HEK293 (cell line): Measurements from ENCODE around the gene SEC22C.

Source experiments
- CTCF ChIA-PET: fragments of 350-600 bp; formaldehyde crosslinking; extraction: SDS; loops from one replicate; lab custom pipeline; 2021; ENCODE audit warnings: antibody characterized with exemption; lab: Yijun Ruan, JAX
- POLR2A ChIA-PET: fragments of 300-600 bp; formaldehyde crosslinking; extraction: SDS; loops from one replicate; lab custom pipeline; 2020; ENCODE audit warnings: antibody characterized with exemption, inconsistent platforms; lab: Yijun Ruan, JAX
- H3K27ac ChIP-seq: fragments of 200-500 bp; sonication (Bioruptor generic); 2 replicates; pipeline ENCODE4 v1.5.1; 2014; ENCODE audit warnings: low read depth, low read length, control low read depth, inconsistent platforms; ENCODE audit errors: extremely low read depth
- H3K36me3 ChIP-seq, 2 experiments: fragments of 200-500 bp in 1 of 2; sonication (Bioruptor generic) in 1 of 2; 1 replicate in 1 of 2; 2 replicates in 1 of 2; pipeline ENCODE4 v1.5.1; 2014 to 2017; ENCODE audit warnings: inconsistent platforms in 2 of 2, low read length in 2 of 2; ENCODE audit not compliant: control insufficient read depth in 2 of 2, insufficient read depth in 1 of 2
- H3K4me1 ChIP-seq: fragments of 200-500 bp; sonication (Bioruptor generic); 2 replicates; pipeline ENCODE4 v1.5.1; 2014; ENCODE audit warnings: mild to moderate bottlenecking, low read length, inconsistent platforms; ENCODE audit not compliant: control insufficient read depth, insufficient read depth
- H3K4me3 ChIP-seq: 2 replicates; pipeline ENCODE4 v1.5.1; 2011; ENCODE audit warnings: low read depth, mild to moderate bottlenecking, control low read depth, low read length, moderate library complexity
- H3K9me3 ChIP-seq: fragments of 200-500 bp; sonication (Bioruptor generic); 2 replicates; pipeline ENCODE4 v1.5.1; 2014; ENCODE audit warnings: low read depth, low read length, inconsistent platforms; ENCODE audit not compliant: control insufficient read depth, insufficient read depth
- KLF9 ChIP-seq: fragments of 450-650 bp; formaldehyde crosslinking; IDR thresholded peaks from 2 replicates; pipeline ENCODE4 v1.5.1; 2016; ENCODE audit warnings: missing biosample characterization, missing genetic modification characterization, low read depth
- PRDM4 ChIP-seq: fragments of 450-650 bp; formaldehyde crosslinking; IDR thresholded peaks from 2 replicates; pipeline ENCODE4 v1.5.1; 2017; ENCODE audit warnings: missing biosample characterization, missing genetic modification characterization
- SCRT2 ChIP-seq: fragments of 450-650 bp; formaldehyde crosslinking; IDR thresholded peaks from 2 replicates; pipeline ENCODE4 v1.5.1; 2016; ENCODE audit warnings: missing biosample characterization, missing genetic modification characterization
- WT1 ChIP-seq: fragments of 450-650 bp; formaldehyde crosslinking; IDR thresholded peaks from 2 replicates; pipeline ENCODE4 v1.5.1; 2016; ENCODE audit warnings: missing biosample characterization, missing genetic modification characterization
- ZBTB6 ChIP-seq: fragments of 450-650 bp; formaldehyde crosslinking; IDR thresholded peaks from 2 replicates; pipeline ENCODE4 v1.5.1; 2017; ENCODE audit warnings: missing biosample characterization, missing genetic modification characterization
- ZNF16 ChIP-seq: fragments of 450-650 bp; formaldehyde crosslinking; IDR thresholded peaks from 2 replicates; pipeline ENCODE4 v1.5.1; 2016; ENCODE audit warnings: low read depth, missing biosample characterization, missing genetic modification characterization
- ZNF169 ChIP-seq: fragments of 450-650 bp; formaldehyde crosslinking; IDR thresholded peaks from 2 replicates; pipeline ENCODE4 v1.5.1; 2016; ENCODE audit warnings: missing biosample characterization, missing genetic modification characterization
- ZNF18 ChIP-seq: fragments of 450-650 bp; formaldehyde crosslinking; IDR thresholded peaks from 2 replicates; pipeline ENCODE4 v1.5.1; 2016; ENCODE audit warnings: missing biosample characterization, missing genetic modification characterization
- ZNF214 ChIP-seq: fragments of 450-650 bp; formaldehyde crosslinking; IDR thresholded peaks from 2 replicates; pipeline ENCODE4 v1.5.1; 2017; ENCODE audit warnings: missing biosample characterization, mild to moderate bottlenecking, missing genetic modification characterization, borderline replicate concordance
- ZNF23 ChIP-seq: fragments of 450-650 bp; formaldehyde crosslinking; IDR thresholded peaks from 2 replicates; pipeline ENCODE4 v1.5.1; 2016; ENCODE audit warnings: missing biosample characterization, missing genetic modification characterization, borderline replicate concordance
- ZNF292 ChIP-seq: fragments of 450-650 bp; formaldehyde crosslinking; IDR thresholded peaks from 2 replicates; pipeline ENCODE4 v1.5.1; 2016; ENCODE audit warnings: low read depth, missing biosample characterization, missing genetic modification characterization, borderline replicate concordance
- ZNF404 ChIP-seq: fragments of 450-650 bp; formaldehyde crosslinking; IDR thresholded peaks from 2 replicates; pipeline ENCODE4 v1.5.1; 2017; ENCODE audit warnings: missing biosample characterization, missing genetic modification characterization
- ZNF510 ChIP-seq: fragments of 450-650 bp; formaldehyde crosslinking; IDR thresholded peaks from 2 replicates; pipeline ENCODE4 v1.5.1; 2018; ENCODE audit warnings: mild to moderate bottlenecking, missing genetic modification characterization, missing biosample characterization; ENCODE audit not compliant: insufficient replicate concordance
- ZNF600 ChIP-seq: fragments of 450-650 bp; formaldehyde crosslinking; IDR thresholded peaks from 2 replicates; pipeline ENCODE4 v1.5.1; 2016; ENCODE audit warnings: missing biosample characterization, missing genetic modification characterization
- ZXDB ChIP-seq: fragments of 450-650 bp; formaldehyde crosslinking; IDR thresholded peaks from 2 replicates; pipeline ENCODE4 v1.5.1; 2016; ENCODE audit warnings: missing biosample characterization, missing genetic modification characterization

Gene SEC22C

GRCh38 chr3:42610976-42611375 lies 29.2 kb upstream of the SEC22C start:
- CTCF ChIA-PET, result interaction anchor here (0.7 to 1.0 kb wide), 3 partner anchors 9 to 19 kb away, joined by 3 read pairs; no protein-coding TSS in a partner anchor
- no peak overlapping the region for H3K4me3 ChIP-seq
- H3K27ac ChIP-seq, result no peak overlapping the region
- POLR2A ChIA-PET, result interaction anchor here (0.8 kb wide), 1 partner anchor 11 kb away, joined by 3 read pairs; no protein-coding TSS in a partner anchor
- H3K9me3 ChIP-seq, result no peaks in the 10 kb centered on the region
- TF ChIP-seq ZNF214 (tag by site-specific recombination), result no peak
- TF ChIP-seq ZNF600, result no peak
- no peak for TF ChIP-seq ZNF18
- TF ChIP-seq ZNF16 (tag by site-specific recombination), result no peak
- TF ChIP-seq ZNF169, result no peak
- TF ChIP-seq WT1 (tag by site-specific recombination), result no peak
- no peak for TF ChIP-seq ZBTB6 (tag by site-specific recombination)
- TF ChIP-seq KLF9 (tag by site-specific recombination), result no peak
- TF ChIP-seq PRDM4 (tag by site-specific recombination), result no peak
- no peak for TF ChIP-seq ZNF292 (tag by site-specific recombination)
- no peak for TF ChIP-seq ZNF404 (tag by site-specific recombination)
- peaks cover 4 to 44% of the 10 kb centered on the region in 2 experiments; a peak in 2 of 3 replicates for H3K36me3 ChIP-seq
- no peaks in the 10 kb centered on the region for H3K4me1 ChIP-seq

GRCh38 chr3:42608581-42608980 lies 26.8 kb upstream of the SEC22C start:
- no peak overlapping the region for H3K27ac ChIP-seq
- peaks cover 6 to 53% of the 10 kb centered on the region in 2 experiments; a peak in 2 of 3 replicates for H3K36me3 ChIP-seq
- no peaks in the 10 kb centered on the region for H3K9me3 ChIP-seq
- POLR2A ChIA-PET, result interaction anchor here (1.3 kb wide), 1 partner anchor 8 kb away, joined by 6 read pairs; the partner anchor contains the start of gene NKTR
- H3K4me1 ChIP-seq, result no peaks in the 10 kb centered on the region
- CTCF ChIA-PET, result no interaction called here
- no peak for TF ChIP-seq SCRT2 (tag by site-specific recombination)
- no peak for TF ChIP-seq ZNF510 (tag by site-specific recombination)
- H3K4me3 ChIP-seq, result no peak overlapping the region

- TF ChIP-seq ZNF23 (tag by site-specific recombination) (no peak), SCRT2 (tag by site-specific recombination) (no peak), ZXDB (tag by site-specific recombination) (no peak)
- H3K9me3 ChIP-seq, result no peaks in the 10 kb centered on the region
- H3K27ac ChIP-seq, result no peak overlapping the region
- peaks cover 14 to 56% of the 10 kb centered on the region in 2 experiments; a peak in 2 of 3 replicates for H3K36me3 ChIP-seq
- no peak overlapping the region for H3K4me3 ChIP-seq
- POLR2A ChIA-PET, result no interaction called here
- no peaks in the 10 kb centered on the region for H3K4me1 ChIP-seq
- CTCF ChIA-PET, result no interaction called here
Measured at GRCh38 chr3:42605546-42606173, 23.9 kb upstream of the SEC22C start.
